DMS53 treated with DMSO at 0.1 percent for 48 hours (cell line): Measurements from ENCODE around the gene TDRD1.
A peak's percentile ranks its signal among the peaks of the same experiment; 100 is the strongest.

Experiments
- DNase-seq: peaks from one replicate; lab custom pipeline; 2025; ENCODE audit not compliant: unreplicated experiment; lab: John Stamatoyannopoulos, UW

Gene TDRD1

DNA sequence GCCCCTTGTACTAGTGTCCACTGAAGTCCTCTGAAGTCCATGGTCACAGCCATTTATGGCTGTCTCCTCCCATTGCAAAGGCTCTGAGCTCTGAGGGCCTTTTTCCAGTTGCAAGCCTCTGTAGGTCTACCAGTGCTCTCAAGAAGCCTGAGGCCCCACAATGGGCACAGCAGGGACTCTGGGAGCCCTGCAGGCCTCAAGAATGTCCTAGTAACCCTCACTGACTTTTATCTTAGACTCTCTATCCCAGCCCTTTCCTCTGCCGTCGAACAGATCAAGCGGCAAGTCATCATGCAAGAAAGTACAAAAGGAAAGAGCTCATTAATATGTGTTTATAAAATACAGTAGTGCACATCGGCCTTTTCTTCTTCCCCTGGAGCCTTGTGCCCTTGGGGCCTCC is 83.3 kb downstream of the TDRD1 start:
- DNase-seq: no peak

DNA sequence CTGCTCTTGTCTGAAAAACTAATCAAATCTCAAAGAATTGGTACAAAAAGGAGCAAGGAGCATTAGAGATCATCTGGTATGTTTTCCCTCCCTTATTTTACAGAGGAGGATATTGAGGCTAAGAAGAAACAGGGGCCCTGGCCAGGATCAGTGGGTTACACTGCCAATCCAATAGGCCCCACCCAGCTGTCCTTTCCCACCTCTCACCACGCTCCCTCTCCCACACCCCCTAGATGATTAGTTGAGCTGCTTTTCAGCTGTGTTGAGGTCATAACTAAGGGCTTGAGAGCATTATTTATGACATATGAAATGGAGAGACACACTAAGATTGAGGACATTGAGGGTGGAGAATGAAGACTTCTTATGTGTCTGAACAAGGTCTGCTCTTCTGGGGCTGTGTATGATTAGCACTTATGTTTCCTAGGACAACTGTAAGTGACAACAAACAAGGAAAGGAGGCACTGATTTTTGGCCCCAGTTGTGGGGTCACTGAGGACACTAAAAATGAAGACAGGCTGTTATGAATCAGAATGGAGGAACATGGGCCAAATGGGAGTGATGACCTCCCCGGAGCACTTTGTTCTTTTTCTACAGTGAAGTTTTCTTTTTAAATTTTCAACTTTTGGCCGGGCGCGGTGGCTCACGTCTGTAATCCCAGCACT is 86.4 kb downstream of the TDRD1 start:
- DNase-seq: no peak

- no peak for DNase-seq
These were observed 87.4 kb downstream of the TDRD1 start for GRCh38 chr10:114266521-114266920.

GRCh38 chr10:114271075-114271778 is 92.1 kb downstream of the TDRD1 start:
- peak; percentile 35 for DNase-seq

- no peak for DNase-seq
These were observed 92.6 kb downstream of the TDRD1 start for GRCh38 chr10:114271779-114272167.

GRCh38 chr10:114272696-114273095 is 93.5 kb downstream of the TDRD1 start:
- DNase-seq: no peak

DNA sequence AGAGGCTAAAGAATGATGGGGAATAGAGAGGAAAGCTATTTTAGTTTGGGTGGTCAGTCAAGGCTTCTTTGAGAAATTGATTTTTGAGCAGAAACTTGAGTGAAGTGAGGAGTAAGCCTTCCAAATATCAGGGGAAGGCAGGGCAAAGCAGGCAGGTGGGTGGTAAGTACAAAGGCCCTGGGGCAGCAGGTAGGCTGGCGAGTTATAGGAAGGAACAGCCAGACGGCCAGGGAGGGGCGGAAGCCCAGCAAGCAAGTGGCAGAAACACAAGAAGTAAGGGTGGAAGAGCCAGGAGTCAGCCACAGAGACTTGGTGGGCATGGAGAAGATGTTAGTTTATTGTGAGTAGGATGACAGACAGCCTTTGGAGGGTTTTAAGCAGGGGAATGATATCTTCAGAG is 94.8 kb downstream of the TDRD1 start:
- DNase-seq: no peak

GRCh38 chr10:114274616-114275453 is 95.7 kb downstream of the TDRD1 start:
- no peak for DNase-seq

- DNase-seq: no peak
These were observed 96.9 kb downstream of the TDRD1 start for GRCh38 chr10:114276066-114276465.

- DNase-seq: no peak
These were observed 97.5 kb downstream of the TDRD1 start for GRCh38 chr10:114276671-114277070.

GRCh38 chr10:114278140-114278883 is 99.2 kb downstream of the TDRD1 start:
- DNase-seq: no peak

GRCh38 chr10:114278884-114279191 is 99.7 kb downstream of the TDRD1 start:
- no peak for DNase-seq

- no peak for DNase-seq
These were observed 100.1 kb downstream of the TDRD1 start for GRCh38 chr10:114279289-114279688.

DNA sequence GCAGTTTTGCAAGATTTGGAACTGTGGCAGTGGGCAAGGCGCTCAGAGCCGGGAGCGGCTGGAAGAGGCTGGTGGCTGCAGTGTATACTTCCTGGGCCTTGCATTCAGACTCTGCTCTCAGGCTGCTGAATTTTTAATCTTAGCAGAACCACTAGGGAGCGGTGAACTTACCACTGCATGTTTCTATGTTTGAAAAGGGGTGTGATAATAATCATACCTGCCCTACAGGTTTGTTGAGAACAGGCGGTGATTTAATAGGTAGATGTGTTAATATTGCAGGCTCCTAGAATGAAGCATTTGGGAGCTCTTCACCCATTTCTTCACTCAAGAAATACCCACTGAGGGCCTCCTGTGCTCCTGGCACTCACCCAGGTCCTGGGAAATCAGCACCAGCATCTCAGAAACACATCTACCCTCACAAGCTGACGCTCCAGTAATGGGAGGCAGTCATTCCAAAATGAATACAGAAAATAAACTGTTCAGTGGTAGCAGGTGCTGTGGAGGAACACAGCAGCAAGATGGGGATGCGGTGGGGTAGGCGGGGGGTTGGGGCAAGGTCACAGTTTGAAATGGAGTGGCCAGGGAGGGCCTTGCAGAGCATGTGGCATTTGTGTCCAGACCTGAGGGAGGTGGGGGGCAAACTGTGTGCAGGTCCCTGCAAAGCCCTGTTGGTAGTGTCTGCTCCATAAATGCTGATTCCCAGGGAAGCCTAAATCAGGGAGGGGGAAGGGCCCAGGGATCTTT is 100.9 kb downstream of the TDRD1 start:
- no peak for DNase-seq

GRCh38 chr10:114281006-114281405 is 101.9 kb downstream of the TDRD1 start:
- DNase-seq: no peak

DNA sequence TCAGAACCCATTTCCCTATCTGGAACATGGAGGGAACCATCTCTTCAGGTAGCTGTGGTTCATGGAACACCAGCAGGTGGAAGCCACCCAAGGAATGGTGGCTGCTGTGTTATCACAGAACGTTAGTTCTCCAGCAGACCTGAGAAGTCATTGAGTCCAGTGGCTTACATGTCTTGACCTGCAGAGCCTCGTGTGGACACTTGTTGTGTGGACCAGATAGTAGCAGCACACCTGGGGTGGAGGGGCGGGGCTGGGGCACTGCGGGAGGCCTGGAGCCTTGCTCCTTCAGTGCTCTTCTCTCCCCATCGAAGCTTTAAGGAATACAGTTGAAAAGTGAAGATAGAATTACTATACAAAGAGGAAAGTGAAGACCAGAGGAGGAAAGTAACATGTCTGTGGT is 102.3 kb downstream of the TDRD1 start:
- DNase-seq: no peak
